PC-3 (cell line): ENCODE results near the gene CD2AP. TPM values are rescaled to one million over a fixed set of nuclear protein-coding genes. Genes with fewer than 3 reads are reported as not detected.

Experiments
- ATAC-seq: fragments of 200-7000 bp; cut with Tn5 transposase; 2 replicates; pipeline ENCODE4 v1.9.1; 2020; ENCODE audit warnings: mild to moderate bottlenecking, moderate library complexity
- BruUV-seq: library from RNA; stranded (reverse); fragments of 400-500 nt; replicated peaks from 2 replicates; lab custom pipeline; 2021; lab: Mats Ljungman, UMichigan
- CTCF ChIA-PET: fragments of 300-600 bp; sonication (Branson Sonifier 250); formaldehyde crosslinking; loops from one replicate; lab custom pipeline; 2022; ENCODE audit warnings: antibody characterized with exemption; lab: Charles Lee
- POLR2A ChIA-PET: fragments of 300-600 bp; sonication (Branson Sonifier 250); formaldehyde crosslinking; loops from one replicate; lab custom pipeline; 2022; ENCODE audit warnings: antibody characterized with exemption; ENCODE audit not compliant: unreplicated experiment; lab: Charles Lee
- DNase-seq: peaks from one replicate; pipeline ENCODE4 v3.0.0-alpha.2; 2015
- H2AFZ ChIP-seq: fragments of 300-600 bp; sonication (generic); 2 replicates; pipeline ENCODE4 v1.6.0; 2016; ENCODE audit warnings: antibody characterized with exemption, low read length
- H3F3A ChIP-seq: fragments of 300-600 bp; sonication (generic); one replicate; pipeline ENCODE4 v1.6.0; 2017; ENCODE audit warnings: antibody characterized with exemption, low read length, control low read depth, mild to moderate bottlenecking; ENCODE audit not compliant: unreplicated experiment
- H3K27ac ChIP-seq: fragments of 300-600 bp; sonication (generic); 2 replicates; pipeline ENCODE4 v1.5.1; 2016; ENCODE audit warnings: mild to moderate bottlenecking, low read length
- H3K27me3 ChIP-seq: fragments of 300-600 bp; sonication (generic); 2 replicates; pipeline ENCODE4 v1.6.1; 2016; ENCODE audit warnings: low read length, mixed read lengths
- H3K36me3 ChIP-seq: fragments of 300-600 bp; sonication (generic); 2 replicates; pipeline ENCODE4 v1.6.1; 2016; ENCODE audit warnings: low read depth, mixed run types, low read length, mixed read lengths
- H3K4me1 ChIP-seq: fragments of 300-600 bp; sonication (generic); 2 replicates; pipeline ENCODE4 v1.5.1; 2016; ENCODE audit warnings: low read length; ENCODE audit not compliant: insufficient read depth
- H3K4me2 ChIP-seq: fragments of 300-600 bp; sonication (generic); 2 replicates; pipeline ENCODE4 v1.6.0; 2016; ENCODE audit warnings: low read length
- H3K4me3 ChIP-seq: fragments of 300-600 bp; sonication (generic); 2 replicates; pipeline ENCODE4 v1.5.1; 2016; ENCODE audit warnings: mild to moderate bottlenecking, low read length, mixed read lengths
- H3K79me2 ChIP-seq: fragments of 300-600 bp; sonication (generic); 2 replicates; pipeline ENCODE4 v1.6.1; 2017; ENCODE audit warnings: low read length, mixed read lengths
- H3K9ac ChIP-seq: fragments of 300-600 bp; sonication (generic); 2 replicates; pipeline ENCODE4 v1.6.0; 2016; ENCODE audit warnings: mild to moderate bottlenecking, low read length
- H3K9me2 ChIP-seq: fragments of 300-600 bp; sonication (generic); replicated peaks from 2 replicates; pipeline ENCODE4 v1.6.1; 2016; ENCODE audit warnings: mixed run types, low read length, mixed read lengths
- H3K9me3 ChIP-seq: fragments of 300-600 bp; sonication (generic); 2 replicates; pipeline ENCODE4 v1.6.1; 2016; ENCODE audit warnings: low read length, mixed read lengths
- H4K20me1 ChIP-seq: fragments of 300-600 bp; sonication (generic); 2 replicates; pipeline ENCODE4 v1.6.1; 2016; ENCODE audit warnings: low read length, mixed read lengths
- CTCF ChIP-seq: fragments of 300-600 bp; sonication (generic); conservative IDR thresholded peaks from 2 replicates; pipeline ENCODE4 v1.5.1; 2017; ENCODE audit warnings: antibody characterized with exemption, low read depth, mild to moderate bottlenecking, low read length
- EZH2 ChIP-seq: fragments of 300-600 bp; sonication (generic); IDR thresholded peaks from one replicate; pipeline ENCODE4 v1.6.1; 2017; ENCODE audit warnings: antibody characterized with exemption, mild to moderate bottlenecking, low read length; ENCODE audit not compliant: unreplicated experiment
- EZH2phosphoT487 ChIP-seq: fragments of 300-600 bp; sonication (generic); IDR thresholded peaks from 2 replicates; pipeline ENCODE4 v1.6.1; 2018; ENCODE audit warnings: mild to moderate bottlenecking, antibody characterized with exemption, low read length, borderline replicate concordance
- intact Hi-C: fragments of 100-400 bp; cut with micrococcal nuclease; formaldehyde crosslinking; loops from 2 replicates; pipeline ENCODE4 v1.9.0; 2023
- total RNA-seq: library from RNA; depleted of rRNA; stranded (reverse); fragments of >200 nt; gene quantifications from 2 replicates; pipeline ENCODE4 v1.2.3, GENCODE V29; 2014

CD2AP gene
- total RNA-seq, 1 experiment from 2014 or later = 16.2 TPM

- Histone ChIP-seq H3K4me2 (no peak overlapping the region), H3K79me2 (no peaks in the 10 kb centered on the region), H3K27me3 (no peaks in the 10 kb centered on the region), H3F3A (no peaks in the 10 kb centered on the region), H3K27ac (no peak overlapping the region), H3K9me3 (no peaks in the 10 kb centered on the region), H3K9ac (no peak overlapping the region), H3K9me2 (no peaks in the 10 kb centered on the region), H3K36me3 (no peaks in the 10 kb centered on the region), H2AFZ (no peak overlapping the region), H3K4me1 (peaks cover 4% of the 10 kb centered on the region), H4K20me1 (no peaks in the 10 kb centered on the region), H3K4me3 (no peak overlapping the region)
- intact Hi-C loops = no loop called here
- no TSS peak for BruUV-seq
- ChIA-PET CTCF (no interaction called here), POLR2A (no interaction called here)
- ATAC-seq = peak; percentile 72
- DNase-seq = peak; percentile 41
- TF ChIP-seq CTCF = peak; percentile 52
- no peak for TF ChIP-seq EZH2
Observed at GRCh38 chr6:47633141-47633540, 155.6 kb downstream of the CD2AP start.

- no peak overlapping the region for H3K4me2 ChIP-seq
- no peak overlapping the region for H3K27ac ChIP-seq
- ATAC-seq (no peak), DNase-seq (no peak)
- H3K9me3 ChIP-seq = no peaks in the 10 kb centered on the region
- no peaks in the 10 kb centered on the region for H3F3A ChIP-seq
- H3K9me2 ChIP-seq = no peaks in the 10 kb centered on the region
- H3K79me2 ChIP-seq = no peaks in the 10 kb centered on the region
- no peak overlapping the region for H2AFZ ChIP-seq
- no peaks in the 10 kb centered on the region for H3K36me3 ChIP-seq
- intact Hi-C loops = no loop called here
- no peaks in the 10 kb centered on the region for H3K27me3 ChIP-seq
- no peaks in the 10 kb centered on the region for H4K20me1 ChIP-seq
- H3K4me3 ChIP-seq = no peak overlapping the region
- peaks cover 4% of the 10 kb centered on the region for H3K4me1 ChIP-seq
- no TSS peak for BruUV-seq
- CTCF ChIA-PET = no interaction called here
- TF ChIP-seq EZH2 (no peak), EZH2phosphoT487 (no peak), CTCF (no peak)
- POLR2A ChIA-PET = no interaction called here
- no peak overlapping the region for H3K9ac ChIP-seq
Observed at GRCh38 chr6:47634210-47635047, 156.8 kb downstream of the CD2AP start.

GRCh38 chr6:47646689-47647088 is 169.1 kb downstream of the CD2AP start:
- Histone ChIP-seq H3K27me3 (no peaks in the 10 kb centered on the region), H3K9me3 (no peaks in the 10 kb centered on the region), H3K9ac (no peak overlapping the region), H3F3A (no peaks in the 10 kb centered on the region), H3K4me2 (no peak overlapping the region), H3K79me2 (no peaks in the 10 kb centered on the region), H3K36me3 (no peaks in the 10 kb centered on the region), H4K20me1 (no peaks in the 10 kb centered on the region), H3K9me2 (no peaks in the 10 kb centered on the region), H2AFZ (no peak overlapping the region), H3K4me1 (peaks cover 17% of the 10 kb centered on the region), H3K27ac (no peak overlapping the region), H3K4me3 (no peak overlapping the region)
- ChIA-PET POLR2A (no interaction called here), CTCF (interaction anchor here (0.6 kb wide), 1 partner anchor 134 kb away, joined by 3 read pairs; no protein-coding TSS in a partner anchor)
- no peak for ATAC-seq
- TF ChIP-seq CTCF = peak; percentile 48; the same call in 1 of the 2 replicates
- TF ChIP-seq EZH2 = no peak
- DNase-seq = peak; percentile 41
- no TSS peak for BruUV-seq
- intact Hi-C loops = loop anchor here (1.0 kb wide), 1 partner anchor 88 kb away; no protein-coding TSS in a partner anchor
